ENCODE measurements around the gene ZNF783. TPM values are rescaled to one million over a fixed set of nuclear protein-coding genes. Genes with fewer than 3 reads are reported as not detected.
A peak's percentile ranks its signal among the peaks of the same experiment; 100 is the strongest.

ZNF783 gene
- total and polyA plus RNA-seq, 2 of the 8 experiments (the other 6 are each of a cell fraction or from before 2014, with no cell fraction given) = 7.3 to 8.2 TPM

- FAIRE-seq = no peak
- Histone ChIP-seq H3K9me3 (ENCODE audit: insufficient read depth in 2 of 2, low read depth in 1 of 2, low read length in 1 of 2) (peaks cover 0 to 1% of the 10 kb centered on the region in 2 experiments; a peak in 1 of 4 replicates), H2BK5ac (ENCODE audit: low read depth, low read length) (no peak overlapping the region), H2BK12ac (ENCODE audit: low read depth, low read length) (no peak overlapping the region), H4K20me1 (replicated peaks in 1 of 2; ENCODE audit: control insufficient read depth in 1 of 2, insufficient read depth in 2 of 2, low read length in 2 of 2) (no peaks in the 10 kb centered on the region), H3K4me3 (ENCODE audit: extremely low read depth in 1 of 4, insufficient read depth in 2 of 4, low read depth in 3 of 4, low read length in 4 of 4) (no peak overlapping the region), H3K4me1 (replicated peaks in 1 of 4; ENCODE audit: control insufficient read depth in 3 of 4, insufficient read depth in 4 of 4, low read length in 3 of 4) (no peaks in the 10 kb centered on the region), H3K79me2 (ENCODE audit: control insufficient read depth in 1 of 2, insufficient read depth in 2 of 2, low read length in 2 of 2) (no peaks in the 10 kb centered on the region), H3K18ac (ENCODE audit: extremely low read depth, low read length) (no peak overlapping the region), H3K27me3 (replicated peaks in 1 of 4; ENCODE audit: control insufficient read depth in 3 of 4, extremely low read depth in 1 of 4, insufficient read depth in 3 of 4, low read length in 3 of 4) (no peaks in the 10 kb centered on the region), H3K27ac (ENCODE audit: low read depth, low read length) (no peak overlapping the region), H3K56ac (replicated peaks; ENCODE audit: insufficient read length, low read depth, low read length) (no peak overlapping the region), H3K23ac (ENCODE audit: insufficient read length) (no peak overlapping the region), H3K79me1 (ENCODE audit: low read depth, low read length) (no peaks in the 10 kb centered on the region), H2BK20ac (ENCODE audit: low read length) (no peak overlapping the region), H2AK5ac (ENCODE audit: low read depth, low read length) (no peak overlapping the region), H3K36me3 (ENCODE audit: control insufficient read depth in 2 of 4, insufficient read depth in 4 of 4, low read length in 3 of 4) (no peaks in the 10 kb centered on the region), H4K8ac (ENCODE audit: extremely low read depth, insufficient read depth, low read length) (no peak overlapping the region), H4K5ac (ENCODE audit: insufficient read length, low read depth, low read length) (no peak overlapping the region), H3K23me2 (ENCODE audit: low read depth, low read length) (no peaks in the 10 kb centered on the region), H3K4me2 (ENCODE audit: insufficient read depth in 1 of 2, low read depth in 2 of 2, low read length in 2 of 2) (no peak overlapping the region; a peak in 1 of 4 replicates), H4K91ac (replicated peaks; ENCODE audit: insufficient read length, low read length) (no peak overlapping the region), H2BK15ac (ENCODE audit: low read length) (no peak overlapping the region), H3K4ac (replicated peaks; ENCODE audit: insufficient read length, low read depth, low read length) (no peak overlapping the region), H2BK120ac (replicated peaks; ENCODE audit: low read depth, low read length) (no peak overlapping the region), H3K9ac (replicated peaks in 1 of 4; ENCODE audit: extremely low read depth in 1 of 4, low read depth in 3 of 4, low read length in 3 of 4) (no peak overlapping the region), H3K14ac (ENCODE audit: insufficient read length) (no peak overlapping the region), H2AFZ (ENCODE audit: low read length) (no peak overlapping the region)
- CTCF ChIA-PET (ENCODE audit: partially characterized antibody) = interaction anchor here (0.9 to 4.5 kb wide), 4 partner anchors 13 to 169 kb away, joined by 3 to 24 read pairs (median 6); no protein-coding TSS in a partner anchor
- 96% methylated on average over 2 of the region's 2 CpGs; no CpG with 5 or more reads in 1 of the 2 experiments for WGBS, 2 experiments (ENCODE audit: extremely low coverage in 1 of 2, insufficient coverage in 1 of 2, insufficient read length in 1 of 2, insufficient replicate concordance in 2 of 2, low coverage in 1 of 2, low lambda C conversion rate in 2 of 2, missing lambda C conversion rate in 1 of 2)
- no peak for DNase-seq (ENCODE audit: low read depth in 1 of 2, low spot score in 2 of 2)
- POLR2A ChIA-PET (ENCODE audit: partially characterized antibody) = interaction anchor here (0.8 to 2.6 kb wide), 3 partner anchors 9 to 143 kb away, joined by 3 to 7 read pairs (median 3); no protein-coding TSS in a partner anchor
- TF ChIP-seq TBP (IDR thresholded peaks at IDR 0.05; ENCODE audit: low read depth, low read length) (peak; percentile 98), SIX5 (IDR thresholded peaks at IDR 0.05; ENCODE audit: low read depth, low read length) (no peak), POU5F1 (IDR thresholded peaks at IDR 0.05; ENCODE audit: low read depth, low read length) (no peak)
Measured at GRCh38 chr7:149330914-149331567, 69.0 kb downstream of the ZNF783 start.

Data from H1 (cell line).